Measurements from ENCODE around the gene TRIM29.

The TRIM29 gene

DNA sequence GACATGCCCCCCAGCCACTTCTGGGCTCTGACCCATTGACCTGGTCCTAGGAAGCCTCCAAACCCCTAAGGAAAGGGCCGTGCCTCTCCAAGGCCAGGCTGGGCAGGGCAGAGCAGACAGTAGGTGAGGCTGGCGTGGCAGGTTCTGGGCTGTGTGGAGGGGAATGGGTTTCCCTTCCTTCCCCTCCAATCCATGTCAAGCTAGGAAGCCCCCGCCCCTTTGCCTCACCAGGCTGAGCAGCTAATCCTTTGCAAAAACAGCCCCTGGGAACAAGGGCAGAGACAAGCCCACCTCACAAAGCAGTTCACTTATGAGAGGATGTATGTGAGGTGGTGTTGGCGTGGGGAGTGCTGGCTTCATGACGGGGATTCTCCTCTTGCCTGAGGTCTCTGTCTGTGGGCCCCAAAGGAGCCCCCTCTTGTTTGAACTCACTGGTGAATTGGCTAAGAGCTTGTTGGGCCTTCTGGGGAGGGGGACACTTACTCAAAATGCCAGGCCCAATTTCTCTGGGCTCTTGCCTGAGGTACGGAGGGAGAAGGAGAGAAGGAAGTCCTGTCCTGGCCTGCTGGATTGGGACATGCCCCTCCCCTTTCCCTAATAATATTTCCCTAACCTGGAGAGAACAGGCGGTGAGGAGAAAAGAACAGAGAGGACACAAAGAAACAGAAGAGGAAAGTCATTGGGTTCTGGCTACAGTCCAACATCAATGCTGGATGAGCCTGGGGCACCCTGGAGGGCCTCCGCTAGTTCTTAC, 1.6 kb upstream of the TRIM29 start:
- no peak for FAIRE-seq

DNA sequence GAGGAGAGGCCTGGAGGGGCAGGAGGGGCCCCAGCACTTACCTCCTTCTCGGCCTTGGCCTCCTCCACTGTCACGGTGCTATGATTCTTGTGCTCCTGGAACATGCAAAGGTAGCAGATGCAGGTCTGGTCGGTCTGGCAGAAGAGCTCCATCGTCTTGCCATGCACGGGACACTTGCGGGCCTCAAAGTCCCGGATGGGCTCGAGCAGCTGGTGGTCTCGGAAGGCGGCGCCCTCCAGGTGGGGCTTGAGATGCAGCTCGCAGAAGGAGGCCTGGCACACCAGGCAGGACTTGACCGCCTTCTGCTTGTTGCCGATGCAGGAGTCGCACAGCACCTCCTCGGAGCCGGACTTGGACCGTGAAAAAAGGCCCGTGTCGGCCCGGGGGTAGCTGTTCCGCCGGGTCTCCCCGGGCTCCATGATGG, 714 bp downstream of the TRIM29 start:
- no peak for FAIRE-seq

DNA sequence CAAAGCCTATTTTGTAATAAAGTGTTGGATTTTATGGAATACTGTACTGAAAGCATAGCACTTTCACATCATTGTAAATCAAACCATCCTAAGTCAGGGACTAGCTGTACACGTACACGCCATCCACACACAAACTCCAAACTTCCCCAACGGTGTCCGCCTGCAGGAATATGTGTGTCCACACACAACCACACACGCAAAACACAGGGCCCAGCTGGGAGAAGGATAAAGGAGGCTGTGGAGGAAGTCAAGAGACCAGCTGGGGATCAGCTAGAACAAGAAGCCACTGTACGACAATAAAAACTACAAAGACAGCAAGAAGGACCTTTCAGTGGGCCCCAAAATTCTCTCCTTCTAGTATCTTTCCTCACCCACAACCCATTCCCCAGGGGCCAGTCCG, 1.6 kb downstream of the TRIM29 start:
- no peak for FAIRE-seq

- no peak for FAIRE-seq
Observed at GRCh38 chr11:120135838-120136237, 2.1 kb downstream of the TRIM29 start.

DNA sequence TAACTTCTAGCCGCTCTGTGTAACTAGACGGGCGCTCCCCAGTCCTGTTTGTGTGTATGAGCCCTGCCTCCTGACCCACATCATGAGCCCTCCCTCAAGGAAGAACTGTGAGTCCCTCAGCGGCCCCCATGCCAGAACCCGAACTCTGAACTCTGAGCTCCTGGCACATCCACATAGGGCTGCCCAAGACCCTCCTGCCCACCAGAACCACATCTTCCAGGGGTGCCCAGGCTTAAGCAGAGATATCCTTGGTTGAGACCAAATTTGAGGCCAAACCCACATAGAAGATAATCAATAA, 3.0 kb downstream of the TRIM29 start:
- FAIRE-seq, result no peak

- no peak for FAIRE-seq
Observed at GRCh38 chr11:120134106-120134930, 3.6 kb downstream of the TRIM29 start.

GRCh38 chr11:120133216-120134105, 4.5 kb downstream of the TRIM29 start:
- no peak for FAIRE-seq

- no peak for FAIRE-seq
Observed at GRCh38 chr11:120132645-120133185, 5.2 kb downstream of the TRIM29 start.

- no peak for FAIRE-seq
Observed at GRCh38 chr11:120131941-120132644, 5.8 kb downstream of the TRIM29 start.

- FAIRE-seq, result no peak
Observed at GRCh38 chr11:120130991-120131760, 6.7 kb downstream of the TRIM29 start.

- FAIRE-seq, result no peak
Observed at GRCh38 chr11:120130176-120130980, 7.5 kb downstream of the TRIM29 start.

GRCh38 chr11:120129570-120129969, 8.3 kb downstream of the TRIM29 start:
- no peak for FAIRE-seq

- no peak for FAIRE-seq
Observed at GRCh38 chr11:120128392-120129119, 9.4 kb downstream of the TRIM29 start.

GRCh38 chr11:120127236-120127635, 10.7 kb downstream of the TRIM29 start:
- FAIRE-seq, result no peak

DNA sequence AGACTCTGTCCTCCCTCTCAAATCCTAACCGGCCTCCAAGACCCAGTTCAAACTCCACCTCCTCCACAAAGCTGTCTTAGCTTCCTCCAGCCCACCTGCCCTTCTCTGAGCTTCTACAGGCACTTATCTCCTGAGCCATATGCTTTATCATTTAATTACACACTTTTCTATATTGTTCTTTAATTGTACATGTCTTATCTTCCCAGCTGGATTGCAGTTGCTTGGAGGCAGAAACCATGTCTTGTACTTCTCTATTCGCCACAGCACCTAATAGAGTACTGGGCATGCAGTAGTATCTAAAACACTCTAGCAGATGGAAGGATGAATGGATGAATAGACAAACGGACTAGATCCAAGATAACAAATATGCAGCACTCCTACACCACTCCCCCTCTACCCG, 11.3 kb downstream of the TRIM29 start:
- FAIRE-seq, result no peak

DNA sequence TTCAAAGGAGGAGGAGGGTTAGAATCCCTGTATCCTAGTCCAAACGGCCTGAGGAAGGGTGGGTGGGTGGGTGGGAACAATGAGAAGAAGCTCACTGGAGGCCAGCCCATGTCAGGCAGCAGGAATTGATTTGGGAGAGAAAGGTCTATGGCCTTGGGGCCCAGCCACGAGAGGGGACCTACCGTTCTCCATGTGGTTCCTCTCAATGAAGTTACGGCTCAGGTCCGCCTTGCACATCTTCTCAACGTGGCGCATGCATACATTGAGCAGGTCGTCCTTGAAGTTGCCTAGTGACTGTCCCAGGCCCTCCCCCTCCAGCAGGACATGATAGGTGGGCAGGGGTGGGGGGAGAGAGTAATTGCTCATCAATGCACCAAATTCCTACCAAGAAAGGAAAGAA, 12.4 kb downstream of the TRIM29 start:
- no peak for FAIRE-seq

DNA sequence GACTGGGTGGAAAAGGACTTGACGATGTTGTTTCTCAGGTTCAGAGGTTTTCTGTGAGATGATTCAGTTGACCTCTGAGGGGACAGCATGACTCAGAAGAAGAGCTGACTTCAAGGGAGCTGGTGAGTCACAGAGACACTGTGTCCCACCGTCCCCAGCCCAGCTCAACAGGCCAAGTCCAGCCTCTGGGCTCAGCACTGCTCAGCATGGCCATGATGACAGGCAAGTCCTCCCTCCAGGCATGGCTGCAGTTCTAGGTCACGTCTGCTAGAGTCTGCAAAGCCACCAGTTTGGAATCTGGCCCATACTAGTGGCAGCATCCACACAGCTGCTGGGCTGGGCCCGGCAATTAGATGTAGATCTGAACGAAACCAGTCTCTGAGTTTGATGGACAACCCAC, 12.9 kb downstream of the TRIM29 start:
- FAIRE-seq, result no peak

DNA sequence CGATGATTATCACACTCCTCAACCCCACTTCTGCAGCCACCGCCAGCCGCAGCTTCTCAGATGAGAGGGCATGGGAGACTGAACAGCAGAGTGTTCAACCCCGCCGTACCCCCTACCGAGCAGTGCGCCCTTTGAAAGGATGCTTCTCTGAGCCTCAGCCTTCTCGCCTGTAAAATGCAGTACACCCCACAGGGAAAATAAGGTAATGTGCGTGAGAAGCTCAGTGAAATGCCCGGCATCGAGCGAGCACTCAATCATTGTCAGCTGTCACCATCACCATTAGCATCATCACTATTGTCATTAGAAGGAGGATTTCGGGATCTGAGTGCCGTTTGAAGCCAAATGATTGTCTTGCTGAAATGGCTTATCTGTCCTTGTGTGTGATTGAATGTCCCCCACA, 13.6 kb downstream of the TRIM29 start:
- FAIRE-seq, result no peak

GRCh38 chr11:120123946-120124345, 14.0 kb downstream of the TRIM29 start:
- no peak for FAIRE-seq
